HCT116 (cell line): Measurements from ENCODE around the gene CPT1C. TPM values are rescaled to one million over a fixed set of nuclear protein-coding genes. Genes with fewer than 3 reads are reported as not detected.

Source experiments
- ATAC-seq: fragments of 200-7000 bp; cut with Tn5 transposase; 2 replicates; pipeline ENCODE4 v1.9.1; 2020; ENCODE audit warnings: mild to moderate bottlenecking, moderate library complexity
- BruUV-seq: library from RNA; stranded (reverse); fragments of 400-500 nt; replicated peaks from 2 replicates; lab custom pipeline; 2021; lab: Mats Ljungman, UMichigan
- CTCF ChIA-PET: fragments of 300-600 bp; sonication (Branson Sonifier 250); formaldehyde crosslinking; loops from one replicate; lab custom pipeline; 2021; ENCODE audit warnings: antibody characterized with exemption; lab: Charles Lee
- POLR2A ChIA-PET: fragments of 300-600, 350-600 bp; sonication (Branson Sonifier 250); formaldehyde crosslinking; loops from one replicate; lab custom pipeline; 2021; ENCODE audit warnings: antibody characterized with exemption; lab: Charles Lee
- RAD21 ChIA-PET, 2 experiments: fragments of 300-600 bp; sonication (Branson Sonifier 250); formaldehyde crosslinking; loops; one replicate each; lab custom pipeline; 2023; ENCODE audit warnings: low total read pairs in 2 of 2; ENCODE audit not compliant: uncharacterized antibody in 2 of 2, unreplicated experiment in 2 of 2, low non-redundant PET in 1 of 2; lab: Charles Lee
- DNase-seq: peaks from one replicate; pipeline ENCODE4 v3.0.0-alpha.2; 2010; ENCODE audit warnings: low read depth, low spot score
- H2AFZ ChIP-seq: fragments of 200-600 bp; shearing (Covaris generic), sonication (generic); 2 replicates; pipeline ENCODE4 v1.6.1; 2017; ENCODE audit warnings: low read depth, mixed run types, mixed read lengths, antibody characterized with exemption, low read length; ENCODE audit not compliant: poor library complexity, severe bottlenecking
- H3K27ac ChIP-seq: 2 replicates; pipeline ENCODE4 v1.5.1; 2012; ENCODE audit warnings: low read depth, low read length
- H3K27me3 ChIP-seq: fragments of 200-600 bp; sonication (generic); 2 replicates; pipeline ENCODE4 v1.6.1; 2016; ENCODE audit warnings: mixed run types, low read length, mixed read lengths; ENCODE audit not compliant: insufficient read depth
- H3K36me3 ChIP-seq, 2 experiments: fragments of 200-500 bp in 1 of 2; fragments of 200-600 bp in 1 of 2; sonication (Bioruptor generic) in 1 of 2; sonication (generic) in 1 of 2; 2 replicates each; pipeline versions ENCODE4 v1.5.1 to v1.6.1; 2014 to 2016; ENCODE audit warnings: low read length in 2 of 2, inconsistent platforms in 1 of 2, mixed read lengths in 1 of 2, mixed run types in 1 of 2; ENCODE audit not compliant: insufficient read depth in 2 of 2, control insufficient read depth in 1 of 2
- H3K4me1 ChIP-seq, 2 experiments: fragments of 200-600 bp in 1 of 2; sonication (generic) in 1 of 2; 2 replicates each; pipeline versions ENCODE4 v1.5.1 to v1.6.1; 2012 to 2017; ENCODE audit warnings: low read length in 2 of 2, inconsistent platforms in 1 of 2, mild to moderate bottlenecking in 1 of 2, mixed read lengths in 1 of 2, mixed run types in 1 of 2, moderate library complexity in 1 of 2; ENCODE audit not compliant: insufficient read depth in 2 of 2, control insufficient read depth in 1 of 2
- H3K4me2 ChIP-seq: fragments of 200-600 bp; sonication (generic); 2 replicates; pipeline ENCODE4 v1.6.1; 2017; ENCODE audit warnings: mixed run types, low read length, mixed read lengths
- H3K4me3 ChIP-seq, 2 experiments: fragments of 200-600 bp in 1 of 2; sonication (generic) in 1 of 2; replicated peaks in 1 of 2; 2 replicates each; pipeline ENCODE4 v1.5.1; 2011 to 2016; ENCODE audit warnings: low read length in 2 of 2, control low read depth in 1 of 2, low read depth in 1 of 2, mild to moderate bottlenecking in 1 of 2, mixed read lengths in 1 of 2, mixed run types in 1 of 2
- H3K79me2 ChIP-seq: fragments of 200-600 bp; sonication (generic); 2 replicates; pipeline ENCODE4 v1.6.1; 2017; ENCODE audit warnings: mild to moderate bottlenecking, mixed run types, low read length, moderate library complexity, mixed read lengths; ENCODE audit not compliant: insufficient read depth
- H3K9ac ChIP-seq: fragments of 200-600 bp; sonication (generic); 2 replicates; pipeline ENCODE4 v1.6.1; 2016; ENCODE audit warnings: low read length, mixed read lengths
- H3K9me2 ChIP-seq: fragments of 200-600 bp; sonication (generic), shearing (Covaris generic); 2 replicates; pipeline ENCODE4 v1.6.1; 2017; ENCODE audit warnings: mixed run types, mild to moderate bottlenecking, moderate library complexity; ENCODE audit not compliant: insufficient read depth
- H3K9me3 ChIP-seq, 2 experiments: fragments of 200-500 bp in 1 of 2; fragments of 200-600 bp in 1 of 2; sonication (Bioruptor generic) in 1 of 2; sonication (generic) in 1 of 2; 2 replicates each; pipeline ENCODE4 v1.6.1; 2014 to 2017; ENCODE audit warnings: low read length in 2 of 2, mixed read lengths in 2 of 2, inconsistent platforms in 1 of 2, low read depth in 1 of 2, mild to moderate bottlenecking in 1 of 2, mixed run types in 1 of 2, moderate library complexity in 1 of 2; ENCODE audit not compliant: control insufficient read depth in 1 of 2, insufficient read depth in 1 of 2
- H4K20me1 ChIP-seq: fragments of 200-600 bp; sonication (generic), shearing (Covaris generic); 2 replicates; pipeline ENCODE4 v1.6.1; 2017; ENCODE audit warnings: mixed run types, mild to moderate bottlenecking, moderate library complexity; ENCODE audit not compliant: insufficient read depth
- CBX3 ChIP-seq: IDR thresholded peaks from 2 replicates; pipeline ENCODE4 v1.6.1; 2012; ENCODE audit warnings: low read depth
- CEBPB ChIP-seq: IDR thresholded peaks from 2 replicates; pipeline ENCODE4 v1.6.1; 2012; ENCODE audit warnings: low read depth
- ELF1 ChIP-seq: IDR thresholded peaks from 2 replicates; pipeline ENCODE4 v1.6.1; 2012; ENCODE audit warnings: low read depth, borderline replicate concordance
- EZH2 ChIP-seq: fragments of 200-600 bp; sonication (generic); IDR thresholded peaks from 2 replicates; pipeline ENCODE4 v1.6.1; 2017; ENCODE audit warnings: antibody characterized with exemption, mixed run types
- FOSL1 ChIP-seq: IDR thresholded peaks from 2 replicates; pipeline ENCODE4 v1.6.1; 2012; ENCODE audit warnings: low read depth
- JUND ChIP-seq: IDR thresholded peaks from 2 replicates; pipeline ENCODE4 v1.6.1; 2012
- POLR2A ChIP-seq: IDR thresholded peaks from 2 replicates; pipeline ENCODE4 v1.7.0; 2011; ENCODE audit warnings: borderline replicate concordance; ENCODE audit not compliant: insufficient read depth, insufficient read length; ENCODE audit errors: extremely low read depth
- POLR2AphosphoS5 ChIP-seq: IDR thresholded peaks from 2 replicates; pipeline ENCODE4 v1.6.1; 2011; ENCODE audit warnings: mild to moderate bottlenecking, low read depth, low read length, moderate library complexity
- RAD21 ChIP-seq: IDR thresholded peaks from 2 replicates; pipeline ENCODE4 v1.6.1; 2012; ENCODE audit warnings: low read depth, mild to moderate bottlenecking
- REST ChIP-seq: IDR thresholded peaks from 2 replicates; pipeline ENCODE4 v1.6.1; 2012; ENCODE audit warnings: low read depth
- SIN3A ChIP-seq: IDR thresholded peaks from 2 replicates; pipeline ENCODE4 v1.6.1; 2012; ENCODE audit warnings: low read depth
- SP1 ChIP-seq: IDR thresholded peaks from 2 replicates; pipeline ENCODE4 v1.6.1; 2012; ENCODE audit warnings: low read depth
- SRF ChIP-seq: IDR thresholded peaks from 2 replicates; pipeline ENCODE4 v1.6.1; 2012; ENCODE audit warnings: low read depth
- TCF7L2 ChIP-seq: IDR thresholded peaks from 2 replicates; pipeline ENCODE4 v1.7.0; 2011; ENCODE audit warnings: borderline replicate concordance, inconsistent platforms; ENCODE audit not compliant: insufficient read depth, insufficient read length; ENCODE audit errors: extremely low read depth
- YY1 ChIP-seq: IDR thresholded peaks from 2 replicates; pipeline ENCODE4 v1.6.1; 2011; ENCODE audit warnings: low read length, low read depth, moderate library complexity, mild to moderate bottlenecking; ENCODE audit not compliant: insufficient replicate concordance; ENCODE audit errors: extremely low read depth
- ZBTB33 ChIP-seq: IDR thresholded peaks from 2 replicates; pipeline ENCODE4 v1.6.1; 2011; ENCODE audit warnings: mild to moderate bottlenecking, low read length, moderate library complexity; ENCODE audit not compliant: insufficient replicate concordance; ENCODE audit errors: extremely low read depth
- ZNF274 ChIP-seq: fragments of 200-500 bp; sonication (Bioruptor generic); IDR thresholded peaks from 2 replicates; pipeline ENCODE4 v1.6.1; 2014; ENCODE audit warnings: mild to moderate bottlenecking, low read depth, low read length, inconsistent platforms
- intact Hi-C: fragments of 100-400 bp; cut with micrococcal nuclease; formaldehyde crosslinking; loops from 2 replicates; pipeline ENCODE4 v1.10.0; 2022
- total RNA-seq: library from RNA; stranded (reverse); gene quantifications from one replicate; pipeline ENCODE4 v1.2.1, GENCODE V29; 2021; ENCODE audit not compliant: unreplicated experiment
- TF ChIP-seq, protein P1 (sequence below), 3 experiments: fragments of 200-600 bp in 1 of 3; sonication (generic) in 1 of 3; IDR thresholded peaks in 2 of 3; conservative IDR thresholded peaks in 1 of 3; 2 replicates each; pipeline ENCODE4 v1.5.1; 2012 to 2017; ENCODE audit warnings: low read depth in 2 of 3, low read length in 2 of 3, antibody characterized with exemption in 1 of 3, borderline replicate concordance in 1 of 3, control low read depth in 1 of 3, mild to moderate bottlenecking in 1 of 3, mixed read lengths in 1 of 3, mixed run types in 1 of 3, moderate library complexity in 1 of 3; ENCODE audit not compliant: insufficient read depth in 1 of 3
- TF ChIP-seq, protein P2 (sequence below): IDR thresholded peaks from 2 replicates; pipeline ENCODE4 v1.6.1; 2012

Gene CPT1C
- total RNA-seq, 1 experiment from 2014 or later: 12.0 TPM

DNA sequence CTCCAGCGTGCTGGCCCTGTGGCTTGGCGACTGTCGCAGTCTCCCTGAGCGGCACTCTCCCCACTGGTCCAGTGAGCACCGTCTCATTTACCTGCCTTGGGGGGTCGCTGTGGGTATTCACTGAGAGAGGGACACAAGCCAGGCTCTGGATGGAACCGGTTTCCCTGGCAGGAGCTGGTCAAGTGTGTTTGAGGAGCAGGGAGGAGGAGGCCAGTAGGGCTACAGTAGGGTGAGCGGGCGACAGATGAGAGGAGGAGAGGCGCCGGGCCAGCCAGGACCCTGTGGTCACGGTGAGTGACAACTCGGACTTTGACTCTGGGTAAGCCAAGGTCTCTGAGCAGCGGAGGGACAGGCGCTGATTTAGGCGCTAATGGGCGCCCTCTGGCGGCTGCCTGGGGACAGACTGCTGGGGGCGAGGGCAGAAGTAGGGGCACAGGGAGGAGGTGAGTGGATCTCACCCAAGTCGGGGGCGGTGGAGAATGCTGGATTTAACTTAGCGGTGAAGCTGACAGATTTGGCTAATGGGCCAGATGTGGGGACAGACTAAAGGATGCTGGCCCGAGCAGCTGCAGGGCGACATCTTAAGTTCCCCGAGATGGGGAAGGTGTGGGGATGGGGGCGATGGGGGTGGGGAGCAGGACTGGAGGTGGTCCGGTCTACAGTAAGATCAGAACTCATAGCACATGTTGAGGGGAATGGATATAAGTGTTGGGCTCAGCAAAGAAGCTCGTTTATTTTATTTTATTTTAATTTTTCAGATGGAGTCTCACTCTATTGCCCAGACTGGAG, 18.6 kb upstream of the CPT1C start:
- no peaks in the 10 kb centered on the region for H4K20me1 ChIP-seq
- ChIA-PET CTCF (interaction anchor here (0.9 to 2.3 kb wide), 7 partner anchors 8 to 102 kb away, joined by 3 to 11 read pairs (median 3); partner anchors contain the start of genes RRAS and SCAF1), POLR2A (no interaction called here), RAD21 (interaction anchor here in 1 of 2 experiments (0.5 kb wide), 1 partner anchor 126 kb away, joined by 3 read pairs; no protein-coding TSS in a partner anchor)
- no TSS peak for BruUV-seq
- no peaks in the 10 kb centered on the region for H3K9me3 ChIP-seq
- intact Hi-C loops: no loop called here
- peaks cover 20% of the 10 kb centered on the region for H3K79me2 ChIP-seq
- peak overlapping the region; percentile 55 for H3K27ac ChIP-seq
- H2AFZ ChIP-seq: no peak overlapping the region
- peak overlapping the region; percentile 69 for H3K4me2 ChIP-seq
- H3K9me2 ChIP-seq: no peaks in the 10 kb centered on the region
- no peaks in the 10 kb centered on the region for H3K27me3 ChIP-seq
- DNase-seq: peak; percentile 71
- H3K9ac ChIP-seq: peak overlapping the region; percentile 31
- H3K4me3 ChIP-seq: peak overlapping the region; percentile 15 to 22; a peak in 3 of 4 replicates
- peak; percentile 40 for ATAC-seq
- peaks cover 3 to 16% of the 10 kb centered on the region in 2 experiments; a peak in 2 of 4 replicates for H3K36me3 ChIP-seq
- peaks cover 16 to 34% of the 10 kb centered on the region in 2 experiments for H3K4me1 ChIP-seq
- TF ChIP-seq, protein P1, sequence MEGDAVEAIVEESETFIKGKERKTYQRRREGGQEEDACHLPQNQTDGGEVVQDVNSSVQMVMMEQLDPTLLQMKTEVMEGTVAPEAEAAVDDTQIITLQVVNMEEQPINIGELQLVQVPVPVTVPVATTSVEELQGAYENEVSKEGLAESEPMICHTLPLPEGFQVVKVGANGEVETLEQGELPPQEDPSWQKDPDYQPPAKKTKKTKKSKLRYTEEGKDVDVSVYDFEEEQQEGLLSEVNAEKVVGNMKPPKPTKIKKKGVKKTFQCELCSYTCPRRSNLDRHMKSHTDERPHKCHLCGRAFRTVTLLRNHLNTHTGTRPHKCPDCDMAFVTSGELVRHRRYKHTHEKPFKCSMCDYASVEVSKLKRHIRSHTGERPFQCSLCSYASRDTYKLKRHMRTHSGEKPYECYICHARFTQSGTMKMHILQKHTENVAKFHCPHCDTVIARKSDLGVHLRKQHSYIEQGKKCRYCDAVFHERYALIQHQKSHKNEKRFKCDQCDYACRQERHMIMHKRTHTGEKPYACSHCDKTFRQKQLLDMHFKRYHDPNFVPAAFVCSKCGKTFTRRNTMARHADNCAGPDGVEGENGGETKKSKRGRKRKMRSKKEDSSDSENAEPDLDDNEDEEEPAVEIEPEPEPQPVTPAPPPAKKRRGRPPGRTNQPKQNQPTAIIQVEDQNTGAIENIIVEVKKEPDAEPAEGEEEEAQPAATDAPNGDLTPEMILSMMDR (IDR thresholded peaks at IDR 0.05 in 2 of 3, conservative IDR thresholded peaks at IDR 0.05 in 1 of 3; ENCODE audit: borderline replicate concordance in 1 of 3, insufficient read depth in 1 of 3, low read depth in 2 of 3, low read length in 2 of 3): peak; percentile 94 to 96 (median 95)
- TF ChIP-seq FOSL1 (no peak), EZH2 (no peak), REST (no peak), SRF (no peak), POLR2AphosphoS5 (no peak), ELF1 (no peak), YY1 (peak; percentile 45), TCF7L2 (no peak), POLR2A (no peak), SP1 (no peak), CEBPB (no peak), RAD21 (peak; percentile 74), JUND (no peak), SIN3A (no peak), ZNF274 (no peak), CBX3 (no peak; the same call in 1 of the 2 replicates), ZBTB33 (no peak)
- TF ChIP-seq, protein P2, sequence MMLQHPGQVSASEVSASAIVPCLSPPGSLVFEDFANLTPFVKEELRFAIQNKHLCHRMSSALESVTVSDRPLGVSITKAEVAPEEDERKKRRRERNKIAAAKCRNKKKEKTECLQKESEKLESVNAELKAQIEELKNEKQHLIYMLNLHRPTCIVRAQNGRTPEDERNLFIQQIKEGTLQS: no peak
